Measurements from ENCODE around the gene HSD3B2.

DNA sequence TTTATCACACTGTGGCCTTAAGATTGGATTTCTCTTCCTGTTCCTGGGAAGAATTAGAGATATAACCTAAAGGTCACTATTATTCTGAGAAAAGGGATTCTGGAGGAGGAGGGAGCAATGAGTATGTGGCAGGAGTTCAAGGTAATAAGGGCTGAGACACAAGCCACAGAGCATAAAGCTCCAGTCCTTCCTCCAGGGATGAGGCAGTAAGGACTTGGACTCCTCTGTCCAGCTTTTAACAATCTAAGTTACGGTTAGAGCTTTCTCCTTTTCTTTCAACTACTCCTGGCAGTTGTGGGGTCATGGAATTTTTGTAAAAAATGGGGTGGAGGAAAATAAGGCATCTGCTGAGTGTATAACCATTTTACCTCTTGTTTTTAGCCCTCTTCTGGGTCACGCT lies at the start of gene HSD3B2:
- TF ChIP-seq, protein P1, sequence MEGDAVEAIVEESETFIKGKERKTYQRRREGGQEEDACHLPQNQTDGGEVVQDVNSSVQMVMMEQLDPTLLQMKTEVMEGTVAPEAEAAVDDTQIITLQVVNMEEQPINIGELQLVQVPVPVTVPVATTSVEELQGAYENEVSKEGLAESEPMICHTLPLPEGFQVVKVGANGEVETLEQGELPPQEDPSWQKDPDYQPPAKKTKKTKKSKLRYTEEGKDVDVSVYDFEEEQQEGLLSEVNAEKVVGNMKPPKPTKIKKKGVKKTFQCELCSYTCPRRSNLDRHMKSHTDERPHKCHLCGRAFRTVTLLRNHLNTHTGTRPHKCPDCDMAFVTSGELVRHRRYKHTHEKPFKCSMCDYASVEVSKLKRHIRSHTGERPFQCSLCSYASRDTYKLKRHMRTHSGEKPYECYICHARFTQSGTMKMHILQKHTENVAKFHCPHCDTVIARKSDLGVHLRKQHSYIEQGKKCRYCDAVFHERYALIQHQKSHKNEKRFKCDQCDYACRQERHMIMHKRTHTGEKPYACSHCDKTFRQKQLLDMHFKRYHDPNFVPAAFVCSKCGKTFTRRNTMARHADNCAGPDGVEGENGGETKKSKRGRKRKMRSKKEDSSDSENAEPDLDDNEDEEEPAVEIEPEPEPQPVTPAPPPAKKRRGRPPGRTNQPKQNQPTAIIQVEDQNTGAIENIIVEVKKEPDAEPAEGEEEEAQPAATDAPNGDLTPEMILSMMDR (IDR thresholded peaks at IDR 0.05) = no peak
- TF ChIP-seq, protein P2, sequence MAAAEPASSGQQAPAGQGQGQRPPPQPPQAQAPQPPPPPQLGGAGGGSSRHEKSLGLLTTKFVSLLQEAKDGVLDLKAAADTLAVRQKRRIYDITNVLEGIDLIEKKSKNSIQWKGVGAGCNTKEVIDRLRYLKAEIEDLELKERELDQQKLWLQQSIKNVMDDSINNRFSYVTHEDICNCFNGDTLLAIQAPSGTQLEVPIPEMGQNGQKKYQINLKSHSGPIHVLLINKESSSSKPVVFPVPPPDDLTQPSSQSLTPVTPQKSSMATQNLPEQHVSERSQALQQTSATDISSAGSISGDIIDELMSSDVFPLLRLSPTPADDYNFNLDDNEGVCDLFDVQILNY (CRISPR knock-in tag; IDR thresholded peaks at IDR 0.05) = no peak
- TF ChIP-seq ZNF317 (CRISPR knock-in tag; IDR thresholded peaks at IDR 0.05; ENCODE audit: borderline replicate concordance, low read depth) = no peak

All from WTC11 (cell line).